Measurements from ENCODE around the gene C6orf47. TPM values are rescaled to one million over a fixed set of nuclear protein-coding genes. Genes with fewer than 3 reads are reported as not detected.

Gene C6orf47
- total and polyA plus RNA-seq, 2 of the 13 experiments (the other 11 are each of a cell fraction or from before 2014, with no cell fraction given): 1.7 to 18.1 TPM

GRCh38 chr6:31619805-31620585 lies 40.6 kb downstream of the C6orf47 start (continued):
- TF ChIP-seq ZNF546 (CRISPR knock-in tag; conservative IDR thresholded peaks at IDR 0.05) (no peak; the same call in 1 of the 2 replicates), HOXD1 (CRISPR knock-in tag; IDR thresholded peaks at IDR 0.05) (peak; percentile 79; the same call in 1 of the 2 replicates), NR2F1 (CRISPR knock-in tag; IDR thresholded peaks at IDR 0.05) (no peak), ZNF567 (CRISPR knock-in tag; IDR thresholded peaks at IDR 0.05; ENCODE audit: borderline replicate concordance) (no peak), ARNT2 (CRISPR knock-in tag; IDR thresholded peaks at IDR 0.05; ENCODE audit: low read depth) (peak; percentile 91), ZBTB39 (CRISPR knock-in tag; IDR thresholded peaks at IDR 0.05) (no peak), ZNF136 (CRISPR knock-in tag; IDR thresholded peaks at IDR 0.05; ENCODE audit: low read depth) (no peak), ISX (CRISPR knock-in tag; conservative IDR thresholded peaks at IDR 0.05) (no peak), ZNF652 (CRISPR knock-in tag; IDR thresholded peaks at IDR 0.05; ENCODE audit: borderline replicate concordance, low read depth) (no peak), SOX13 (IDR thresholded peaks at IDR 0.05) (0 out of 2 replicates have a peak, but pooled peaks have one; percentile 17), SOX13 (CRISPR knock-in tag; conservative IDR thresholded peaks at IDR 0.05 in 1 of 2, IDR thresholded peaks at IDR 0.05 in 1 of 2) (peak in 1 of 2 experiments; percentile 27; a peak in 1 of 4 replicates)
- TF ChIP-seq, protein P1, sequence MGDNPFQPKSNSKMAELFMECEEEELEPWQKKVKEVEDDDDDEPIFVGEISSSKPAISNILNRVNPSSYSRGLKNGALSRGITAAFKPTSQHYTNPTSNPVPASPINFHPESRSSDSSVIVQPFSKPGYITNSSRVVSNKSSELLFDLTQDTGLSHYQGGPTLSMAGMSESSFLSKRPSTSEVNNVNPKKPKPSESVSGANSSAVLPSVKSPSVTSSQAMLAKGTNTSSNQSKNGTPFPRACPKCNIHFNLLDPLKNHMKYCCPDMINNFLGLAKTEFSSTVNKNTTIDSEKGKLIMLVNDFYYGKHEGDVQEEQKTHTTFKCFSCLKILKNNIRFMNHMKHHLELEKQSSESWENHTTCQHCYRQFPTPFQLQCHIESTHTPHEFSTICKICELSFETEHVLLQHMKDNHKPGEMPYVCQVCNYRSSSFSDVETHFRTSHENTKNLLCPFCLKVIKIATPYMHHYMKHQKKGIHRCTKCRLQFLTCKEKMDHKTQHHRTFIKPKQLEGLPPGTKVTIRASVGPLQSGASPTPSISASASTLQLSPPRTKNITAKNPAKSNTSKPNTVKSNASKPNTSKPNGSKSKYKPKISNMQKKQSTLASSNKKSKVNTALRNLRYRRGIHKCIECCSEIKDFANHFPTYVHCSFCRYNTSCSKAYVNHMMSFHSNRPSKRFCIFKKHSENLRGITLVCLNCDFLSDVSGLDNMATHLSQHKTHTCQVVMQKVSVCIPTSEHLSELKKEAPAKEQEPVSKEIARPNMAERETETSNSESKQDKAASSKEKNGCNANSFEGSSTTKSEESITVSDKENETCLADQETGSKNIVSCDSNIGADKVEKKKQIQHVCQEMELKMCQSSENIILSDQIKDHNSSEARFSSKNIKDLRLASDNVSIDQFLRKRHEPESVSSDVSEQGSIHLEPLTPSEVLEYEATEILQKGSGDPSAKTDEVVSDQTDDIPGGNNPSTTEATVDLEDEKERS (CRISPR knock-in tag; IDR thresholded peaks at IDR 0.05): peak; percentile 60; the same call in 1 of the 2 replicates
- TF ChIP-seq, protein P2, sequence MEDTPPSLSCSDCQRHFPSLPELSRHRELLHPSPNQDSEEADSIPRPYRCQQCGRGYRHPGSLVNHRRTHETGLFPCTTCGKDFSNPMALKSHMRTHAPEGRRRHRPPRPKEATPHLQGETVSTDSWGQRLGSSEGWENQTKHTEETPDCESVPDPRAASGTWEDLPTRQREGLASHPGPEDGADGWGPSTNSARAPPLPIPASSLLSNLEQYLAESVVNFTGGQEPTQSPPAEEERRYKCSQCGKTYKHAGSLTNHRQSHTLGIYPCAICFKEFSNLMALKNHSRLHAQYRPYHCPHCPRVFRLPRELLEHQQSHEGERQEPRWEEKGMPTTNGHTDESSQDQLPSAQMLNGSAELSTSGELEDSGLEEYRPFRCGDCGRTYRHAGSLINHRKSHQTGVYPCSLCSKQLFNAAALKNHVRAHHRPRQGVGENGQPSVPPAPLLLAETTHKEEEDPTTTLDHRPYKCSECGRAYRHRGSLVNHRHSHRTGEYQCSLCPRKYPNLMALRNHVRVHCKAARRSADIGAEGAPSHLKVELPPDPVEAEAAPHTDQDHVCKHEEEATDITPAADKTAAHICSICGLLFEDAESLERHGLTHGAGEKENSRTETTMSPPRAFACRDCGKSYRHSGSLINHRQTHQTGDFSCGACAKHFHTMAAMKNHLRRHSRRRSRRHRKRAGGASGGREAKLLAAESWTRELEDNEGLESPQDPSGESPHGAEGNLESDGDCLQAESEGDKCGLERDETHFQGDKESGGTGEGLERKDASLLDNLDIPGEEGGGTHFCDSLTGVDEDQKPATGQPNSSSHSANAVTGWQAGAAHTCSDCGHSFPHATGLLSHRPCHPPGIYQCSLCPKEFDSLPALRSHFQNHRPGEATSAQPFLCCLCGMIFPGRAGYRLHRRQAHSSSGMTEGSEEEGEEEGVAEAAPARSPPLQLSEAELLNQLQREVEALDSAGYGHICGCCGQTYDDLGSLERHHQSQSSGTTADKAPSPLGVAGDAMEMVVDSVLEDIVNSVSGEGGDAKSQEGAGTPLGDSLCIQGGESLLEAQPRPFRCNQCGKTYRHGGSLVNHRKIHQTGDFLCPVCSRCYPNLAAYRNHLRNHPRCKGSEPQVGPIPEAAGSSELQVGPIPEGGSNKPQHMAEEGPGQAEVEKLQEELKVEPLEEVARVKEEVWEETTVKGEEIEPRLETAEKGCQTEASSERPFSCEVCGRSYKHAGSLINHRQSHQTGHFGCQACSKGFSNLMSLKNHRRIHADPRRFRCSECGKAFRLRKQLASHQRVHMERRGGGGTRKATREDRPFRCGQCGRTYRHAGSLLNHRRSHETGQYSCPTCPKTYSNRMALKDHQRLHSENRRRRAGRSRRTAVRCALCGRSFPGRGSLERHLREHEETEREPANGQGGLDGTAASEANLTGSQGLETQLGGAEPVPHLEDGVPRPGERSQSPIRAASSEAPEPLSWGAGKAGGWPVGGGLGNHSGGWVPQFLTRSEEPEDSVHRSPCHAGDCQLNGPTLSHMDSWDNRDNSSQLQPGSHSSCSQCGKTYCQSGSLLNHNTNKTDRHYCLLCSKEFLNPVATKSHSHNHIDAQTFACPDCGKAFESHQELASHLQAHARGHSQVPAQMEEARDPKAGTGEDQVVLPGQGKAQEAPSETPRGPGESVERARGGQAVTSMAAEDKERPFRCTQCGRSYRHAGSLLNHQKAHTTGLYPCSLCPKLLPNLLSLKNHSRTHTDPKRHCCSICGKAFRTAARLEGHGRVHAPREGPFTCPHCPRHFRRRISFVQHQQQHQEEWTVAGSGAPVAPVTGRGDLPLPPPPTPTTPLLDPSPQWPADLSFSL (CRISPR knock-in tag; IDR thresholded peaks at IDR 0.05): no peak
- TF ChIP-seq, protein P3, sequence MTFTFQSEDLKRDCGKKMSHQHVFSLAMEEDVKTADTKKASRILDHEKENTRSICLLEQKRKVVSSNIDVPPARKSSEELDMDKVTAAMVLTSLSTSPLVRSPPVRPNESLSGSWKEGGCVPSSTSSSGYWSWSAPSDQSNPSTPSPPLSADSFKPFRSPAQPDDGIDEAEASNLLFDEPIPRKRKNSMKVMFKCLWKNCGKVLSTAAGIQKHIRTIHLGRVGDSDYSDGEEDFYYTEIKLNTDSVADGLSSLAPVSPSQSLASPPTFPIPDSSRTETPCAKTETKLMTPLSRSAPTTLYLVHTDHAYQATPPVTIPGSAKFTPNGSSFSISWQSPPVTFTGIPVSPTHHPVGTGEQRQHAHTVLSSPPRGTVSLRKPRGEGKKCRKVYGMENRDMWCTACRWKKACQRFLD (CRISPR knock-in tag; IDR thresholded peaks at IDR 0.05; ENCODE audit: borderline replicate concordance): peak; percentile 90; the same call in 1 of the 2 replicates

Measured in HepG2 (cell line).